ENCODE results near the gene CACNG5. TPM values are rescaled to one million over a fixed set of nuclear protein-coding genes. Genes with fewer than 3 reads are reported as not detected.

CACNG5 gene
- total and polyA plus RNA-seq, 2 experiments from 2014 or later = 1.8 to 3.3 TPM

DNA sequence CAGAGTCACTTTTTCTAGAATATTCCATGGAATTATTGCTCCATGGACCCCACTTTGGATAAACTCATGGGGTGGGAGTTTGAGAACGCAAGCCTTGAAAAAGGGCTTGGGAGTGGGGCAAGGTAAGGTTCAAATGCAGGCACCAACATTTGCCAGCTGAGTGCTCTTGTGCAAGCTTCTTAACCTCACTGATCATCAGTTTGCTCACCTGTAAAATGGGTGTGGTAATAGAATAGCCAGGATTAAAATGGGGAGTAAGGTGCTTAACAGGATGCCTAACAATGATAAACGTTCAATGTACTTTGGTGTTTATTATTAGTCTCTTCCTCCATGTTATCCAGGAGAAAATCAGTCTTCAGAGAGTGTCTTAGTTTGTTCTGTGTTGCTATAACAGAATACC is 39.0 kb downstream of the CACNG5 start (continued):
- TF ChIP-seq ZNF462 (CRISPR knock-in tag; IDR thresholded peaks at IDR 0.05) = no peak
- no peak for TF ChIP-seq STAT1 (IDR thresholded peaks at IDR 0.05; ENCODE audit: unreplicated experiment)
- TF ChIP-seq, protein P1, sequence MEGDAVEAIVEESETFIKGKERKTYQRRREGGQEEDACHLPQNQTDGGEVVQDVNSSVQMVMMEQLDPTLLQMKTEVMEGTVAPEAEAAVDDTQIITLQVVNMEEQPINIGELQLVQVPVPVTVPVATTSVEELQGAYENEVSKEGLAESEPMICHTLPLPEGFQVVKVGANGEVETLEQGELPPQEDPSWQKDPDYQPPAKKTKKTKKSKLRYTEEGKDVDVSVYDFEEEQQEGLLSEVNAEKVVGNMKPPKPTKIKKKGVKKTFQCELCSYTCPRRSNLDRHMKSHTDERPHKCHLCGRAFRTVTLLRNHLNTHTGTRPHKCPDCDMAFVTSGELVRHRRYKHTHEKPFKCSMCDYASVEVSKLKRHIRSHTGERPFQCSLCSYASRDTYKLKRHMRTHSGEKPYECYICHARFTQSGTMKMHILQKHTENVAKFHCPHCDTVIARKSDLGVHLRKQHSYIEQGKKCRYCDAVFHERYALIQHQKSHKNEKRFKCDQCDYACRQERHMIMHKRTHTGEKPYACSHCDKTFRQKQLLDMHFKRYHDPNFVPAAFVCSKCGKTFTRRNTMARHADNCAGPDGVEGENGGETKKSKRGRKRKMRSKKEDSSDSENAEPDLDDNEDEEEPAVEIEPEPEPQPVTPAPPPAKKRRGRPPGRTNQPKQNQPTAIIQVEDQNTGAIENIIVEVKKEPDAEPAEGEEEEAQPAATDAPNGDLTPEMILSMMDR (conservative IDR thresholded peaks at IDR 0.05; ENCODE audit: low read depth in 2 of 2) = no peak
- no peak for TF ChIP-seq ZNF331 (CRISPR knock-in tag; IDR thresholded peaks at IDR 0.05; ENCODE audit: low read depth)
- no peak for TF ChIP-seq ZNF114 (CRISPR knock-in tag; IDR thresholded peaks at IDR 0.05)
- no peak for TF ChIP-seq EZH2phosphoT487 (IDR thresholded peaks at IDR 0.05; ENCODE audit: unreplicated experiment)

DNA sequence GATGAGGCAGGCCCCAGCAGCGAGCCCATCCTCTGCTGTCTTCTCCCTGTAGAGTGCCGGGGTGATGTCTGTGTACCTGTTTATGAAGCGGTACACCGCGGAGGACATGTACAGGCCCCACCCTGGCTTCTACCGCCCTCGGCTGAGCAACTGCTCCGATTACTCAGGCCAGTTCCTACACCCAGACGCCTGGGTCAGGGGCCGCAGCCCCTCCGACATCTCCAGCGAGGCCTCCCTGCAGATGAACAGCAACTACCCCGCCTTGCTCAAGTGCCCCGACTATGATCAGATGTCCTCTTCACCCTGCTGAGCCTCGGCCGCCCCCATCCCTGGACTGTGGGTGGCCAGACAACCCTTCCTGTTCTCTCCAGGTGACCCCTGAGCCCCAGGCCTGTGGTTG is 50.0 kb downstream of the CACNG5 start:
- no peaks in the 10 kb centered on the region for H3F3A ChIP-seq (replicated peaks; ENCODE audit: low read depth)
- H4K20me1 ChIP-seq (replicated peaks; ENCODE audit: insufficient read depth) = no peaks in the 10 kb centered on the region
- no peaks in the 10 kb centered on the region for H3K4me1 ChIP-seq (ENCODE audit: insufficient read depth)
- peaks cover 3% of the 10 kb centered on the region; the same call in 1 of the 2 replicates for H3K9me2 ChIP-seq (ENCODE audit: insufficient read depth)
- H3K4me3 ChIP-seq = no peak overlapping the region
- no peaks in the 10 kb centered on the region for H3K27me3 ChIP-seq (ENCODE audit: insufficient read depth)
- H3K4me2 ChIP-seq = no peak overlapping the region
- Mint-ChIP-seq H3K9me3 (peaks cover 43% of the 10 kb centered on the region), H3K36me3 (ENCODE audit: low read depth) (peaks cover 29% of the 10 kb centered on the region; the same call in 2 of the 3 replicates), H3K4me1 (no peaks in the 10 kb centered on the region), H3K27ac (no peak overlapping the region), H3K27me3 (ENCODE audit: insufficient read depth, low read depth, poor library complexity) (peaks cover 8% of the 10 kb centered on the region), H3K4me3 (no peak overlapping the region)
- no peak for DNase-seq (ENCODE audit: low spot score)
- no peaks in the 10 kb centered on the region for H3K79me2 ChIP-seq (replicated peaks; ENCODE audit: insufficient read depth)
- H3K27ac ChIP-seq (ENCODE audit: low read depth) = no peak overlapping the region
- H2AFZ ChIP-seq = no peak overlapping the region
- TF ChIP-seq REST (IDR thresholded peaks at IDR 0.05; ENCODE audit: unreplicated experiment) (no peak), EZH2phosphoT487 (IDR thresholded peaks at IDR 0.05; ENCODE audit: unreplicated experiment) (no peak), STAT1 (IDR thresholded peaks at IDR 0.05; ENCODE audit: unreplicated experiment) (no peak)
- ATAC-seq = no peak
- H3K36me3 ChIP-seq (ENCODE audit: insufficient read depth) = no peaks in the 10 kb centered on the region; the same call in 1 of the 2 replicates

Data from GM23338 (cell line).